ENCODE data around the gene JUN. TPM values are rescaled to one million over a fixed set of nuclear protein-coding genes. Genes with fewer than 3 reads are reported as not detected.

JUN gene
- total RNA-seq, 1 experiment from 2014 or later, result 74.7 TPM

DNA sequence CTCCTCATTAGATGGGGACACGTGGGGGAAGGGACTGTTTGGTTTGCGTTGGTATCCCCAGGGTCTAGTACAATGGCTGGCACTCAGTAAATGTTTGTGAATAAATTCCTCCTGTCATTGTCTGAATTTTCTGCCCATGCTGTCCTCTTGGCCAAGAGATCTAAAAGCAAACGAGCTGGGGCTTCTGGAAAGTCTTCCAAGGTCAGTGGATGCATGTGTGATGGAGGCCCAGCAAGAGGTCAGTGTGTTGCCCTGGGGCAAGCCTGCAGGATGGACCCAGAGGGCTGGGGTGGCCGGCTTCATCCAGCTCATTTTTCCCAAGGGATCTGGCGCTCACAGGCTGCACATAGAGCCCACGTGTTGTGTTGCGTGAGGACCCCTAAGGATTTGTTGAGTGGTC is 30.0 kb upstream of the JUN start:
- H2AFZ ChIP-seq, result no peak overlapping the region
- H3K4me2 ChIP-seq, result peak overlapping the region; percentile 93
- H3K27ac ChIP-seq, result peak overlapping the region; percentile 99
- no peaks in the 10 kb centered on the region for H4K20me1 ChIP-seq (ENCODE audit: insufficient read depth)
- peaks cover 9% of the 10 kb centered on the region; the same call in 1 of the 2 replicates for H3K79me2 ChIP-seq (ENCODE audit: low read depth)
- no peaks in the 10 kb centered on the region for H3K9me2 ChIP-seq (ENCODE audit: insufficient read depth)
- H3K4me3 ChIP-seq, result peak overlapping the region; percentile 83
- POLR2A ChIA-PET (ENCODE audit: unreplicated experiment), result interaction anchor here (0.5 to 1.6 kb wide), 13 partner anchors 9 to 1106 kb away, joined by 3 to 31 read pairs (median 7); partner anchors contain the start of gene JUN
- H3K27me3 ChIP-seq (ENCODE audit: insufficient read depth, low read depth), result no peaks in the 10 kb centered on the region
- peaks cover 67% of the 10 kb centered on the region for H3F3A ChIP-seq (ENCODE audit: insufficient read depth, low read depth)
- intact Hi-C loops (cut with micrococcal nuclease; ENCODE audit: unreplicated experiment), result loop anchor here (1.0 to 10.0 kb wide), 2 partner anchors 211 to 326 kb away; no protein-coding TSS in a partner anchor
- TF ChIP-seq, protein P1, sequence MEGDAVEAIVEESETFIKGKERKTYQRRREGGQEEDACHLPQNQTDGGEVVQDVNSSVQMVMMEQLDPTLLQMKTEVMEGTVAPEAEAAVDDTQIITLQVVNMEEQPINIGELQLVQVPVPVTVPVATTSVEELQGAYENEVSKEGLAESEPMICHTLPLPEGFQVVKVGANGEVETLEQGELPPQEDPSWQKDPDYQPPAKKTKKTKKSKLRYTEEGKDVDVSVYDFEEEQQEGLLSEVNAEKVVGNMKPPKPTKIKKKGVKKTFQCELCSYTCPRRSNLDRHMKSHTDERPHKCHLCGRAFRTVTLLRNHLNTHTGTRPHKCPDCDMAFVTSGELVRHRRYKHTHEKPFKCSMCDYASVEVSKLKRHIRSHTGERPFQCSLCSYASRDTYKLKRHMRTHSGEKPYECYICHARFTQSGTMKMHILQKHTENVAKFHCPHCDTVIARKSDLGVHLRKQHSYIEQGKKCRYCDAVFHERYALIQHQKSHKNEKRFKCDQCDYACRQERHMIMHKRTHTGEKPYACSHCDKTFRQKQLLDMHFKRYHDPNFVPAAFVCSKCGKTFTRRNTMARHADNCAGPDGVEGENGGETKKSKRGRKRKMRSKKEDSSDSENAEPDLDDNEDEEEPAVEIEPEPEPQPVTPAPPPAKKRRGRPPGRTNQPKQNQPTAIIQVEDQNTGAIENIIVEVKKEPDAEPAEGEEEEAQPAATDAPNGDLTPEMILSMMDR (conservative IDR thresholded peaks at IDR 0.05), result no peak; the same call in 1 of the 2 replicates
- no peak for TF ChIP-seq EZH2 (IDR thresholded peaks at IDR 0.05; ENCODE audit: low read depth)
- CTCF ChIA-PET, result interaction anchor here (1.6 kb wide), 1 partner anchor 29 kb away, joined by 8 read pairs; no protein-coding TSS in a partner anchor
- H3K9me3 ChIP-seq (ENCODE audit: insufficient read depth, low read depth), result peaks cover 7% of the 10 kb centered on the region; the same call in 1 of the 2 replicates
- no peaks in the 10 kb centered on the region for H3K36me3 ChIP-seq (ENCODE audit: low read depth)
- DNase-seq, result peak in 1 of 2 experiments; percentile 70
- H3K4me1 ChIP-seq (replicated peaks; ENCODE audit: insufficient read depth), result peaks cover 62% of the 10 kb centered on the region
- BruUV-seq (replicated peaks), result no TSS peak

GRCh38 chr1:58813361-58813760 is 29.5 kb upstream of the JUN start:
- Histone ChIP-seq H3K9me2 (ENCODE audit: insufficient read depth) (no peaks in the 10 kb centered on the region), H4K20me1 (ENCODE audit: insufficient read depth) (no peaks in the 10 kb centered on the region), H3F3A (ENCODE audit: insufficient read depth, low read depth) (peaks cover 62% of the 10 kb centered on the region), H3K79me2 (ENCODE audit: low read depth) (peaks cover 9% of the 10 kb centered on the region; the same call in 1 of the 2 replicates), H2AFZ (no peak overlapping the region), H3K4me2 (peak overlapping the region; percentile 93), H3K27me3 (ENCODE audit: insufficient read depth, low read depth) (no peaks in the 10 kb centered on the region), H3K4me1 (replicated peaks; ENCODE audit: insufficient read depth) (peaks cover 58% of the 10 kb centered on the region), H3K27ac (peak overlapping the region; percentile 99), H3K9me3 (ENCODE audit: insufficient read depth, low read depth) (peaks cover 7% of the 10 kb centered on the region; the same call in 1 of the 2 replicates), H3K36me3 (ENCODE audit: low read depth) (no peaks in the 10 kb centered on the region), H3K4me3 (peak overlapping the region; percentile 83; the same call in 1 of the 2 replicates)
- ChIA-PET CTCF (interaction anchor here (1.6 kb wide), 1 partner anchor 28 kb away, joined by 8 read pairs; no protein-coding TSS in a partner anchor), POLR2A (ENCODE audit: unreplicated experiment) (interaction anchor here (0.5 to 1.6 kb wide), 7 partner anchors 9 to 333 kb away, joined by 3 to 31 read pairs (median 8); partner anchors contain the start of gene JUN)
- intact Hi-C loops (cut with micrococcal nuclease; ENCODE audit: unreplicated experiment), result loop anchor here (10.0 kb wide), 1 partner anchor 211 kb away; no protein-coding TSS in a partner anchor
- no peak for TF ChIP-seq EZH2 (IDR thresholded peaks at IDR 0.05; ENCODE audit: low read depth)
- TF ChIP-seq, protein P1 (conservative IDR thresholded peaks at IDR 0.05), result no peak
- DNase-seq, result peak in 1 of 2 experiments; percentile 54
- BruUV-seq (replicated peaks), result no TSS peak

- Histone ChIP-seq H3K79me2 (ENCODE audit: low read depth) (peaks cover 9% of the 10 kb centered on the region; the same call in 1 of the 2 replicates), H2AFZ (no peak overlapping the region), H3K4me3 (no peak overlapping the region), H3K36me3 (ENCODE audit: low read depth) (no peaks in the 10 kb centered on the region), H3K4me1 (replicated peaks; ENCODE audit: insufficient read depth) (peaks cover 53% of the 10 kb centered on the region), H4K20me1 (ENCODE audit: insufficient read depth) (no peaks in the 10 kb centered on the region), H3K4me2 (peak overlapping the region; percentile 93), H3K9me3 (ENCODE audit: insufficient read depth, low read depth) (peaks cover 7% of the 10 kb centered on the region; the same call in 1 of the 2 replicates), H3K27ac (peak overlapping the region; percentile 99), H3K9me2 (ENCODE audit: insufficient read depth) (no peaks in the 10 kb centered on the region), H3K27me3 (ENCODE audit: insufficient read depth, low read depth) (no peaks in the 10 kb centered on the region), H3F3A (ENCODE audit: insufficient read depth, low read depth) (peaks cover 58% of the 10 kb centered on the region)
- intact Hi-C loops (cut with micrococcal nuclease; ENCODE audit: unreplicated experiment), result loop anchor here (10.0 kb wide), 1 partner anchor 212 kb away; no protein-coding TSS in a partner anchor
- TF ChIP-seq EZH2 (IDR thresholded peaks at IDR 0.05; ENCODE audit: low read depth), result no peak
- TF ChIP-seq, protein P1 (conservative IDR thresholded peaks at IDR 0.05), result no peak
- BruUV-seq (replicated peaks), result no TSS peak
- no peak for DNase-seq
- POLR2A ChIA-PET (ENCODE audit: unreplicated experiment), result interaction anchor here (1.0 kb wide), 1 partner anchor 34 kb away, joined by 5 read pairs; no protein-coding TSS in a partner anchor
- CTCF ChIA-PET, result interaction anchor here (1.6 kb wide), 1 partner anchor 28 kb away, joined by 8 read pairs; no protein-coding TSS in a partner anchor
Observed at GRCh38 chr1:58812926-58813325, 29.1 kb upstream of the JUN start.

All from PC-9 (cell line).